NCI-H1436 treated with DMSO at 0.1 percent for 48 hours (cell line): Measurements from ENCODE around the gene TPO.
"Not testable (repeated sequence)": the region's sequence is repeated elsewhere in the genome, so short reads cannot be mapped to it uniquely, and the experiment has no call there.

Experiments used
- DNase-seq: peaks from one replicate; lab custom pipeline; 2025; lab: John Stamatoyannopoulos, UW

The TPO gene

GRCh38 chr2:1484131-1484884 lies 71.0 kb downstream of the TPO start:
- DNase-seq, result no peak

- no peak for DNase-seq
Observed at GRCh38 chr2:1486670-1487069, 73.4 kb downstream of the TPO start.

- DNase-seq, result no peak
Observed at GRCh38 chr2:1487758-1488157, 74.5 kb downstream of the TPO start.

GRCh38 chr2:1488181-1488671 lies 75.0 kb downstream of the TPO start:
- no peak for DNase-seq

DNA sequence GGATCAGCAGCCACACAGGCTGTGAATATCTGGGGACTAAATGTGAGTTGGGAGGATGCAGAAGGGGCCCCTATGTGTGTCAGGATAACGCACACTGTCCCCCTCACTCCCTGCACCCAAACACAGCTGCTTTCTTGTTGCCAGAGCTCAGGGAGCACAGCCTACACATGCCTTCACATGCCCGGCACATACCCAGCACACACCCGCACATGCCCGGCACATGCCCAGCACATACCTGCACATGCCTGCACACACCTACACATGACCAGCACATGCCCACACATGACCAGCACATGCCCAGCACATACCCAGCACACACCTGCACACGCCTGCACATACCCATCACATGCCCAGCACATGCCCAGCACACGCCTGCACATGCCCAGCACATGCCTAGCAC lies 75.6 kb downstream of the TPO start:
- no peak for DNase-seq

GRCh38 chr2:1489486-1489885 lies 76.2 kb downstream of the TPO start:
- no peak for DNase-seq

- not testable (repeated sequence) for DNase-seq
Observed at GRCh38 chr2:1490381-1490780, 77.1 kb downstream of the TPO start.

GRCh38 chr2:1491751-1492150 lies 78.5 kb downstream of the TPO start:
- DNase-seq, result no peak

DNA sequence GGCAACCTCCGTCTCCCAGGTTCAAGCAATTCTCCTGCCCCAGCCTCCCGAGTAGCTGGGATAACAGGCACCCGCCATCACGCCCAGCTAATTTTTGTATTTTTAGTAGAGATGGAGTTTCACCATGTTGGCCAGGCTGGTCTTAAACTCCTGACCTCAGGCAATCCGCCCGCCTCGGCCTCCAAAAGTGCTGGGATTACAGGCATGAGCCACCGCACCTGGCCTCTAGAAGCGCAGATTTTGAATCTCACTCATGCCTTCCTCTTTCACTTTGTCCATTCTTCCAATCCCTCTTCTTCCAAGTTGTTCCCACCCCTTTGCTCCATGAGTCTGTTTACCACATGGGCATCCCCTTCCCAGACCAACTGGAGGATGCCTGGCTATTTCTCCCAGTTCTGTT lies 79.0 kb downstream of the TPO start:
- not testable (repeated sequence) for DNase-seq

DNA sequence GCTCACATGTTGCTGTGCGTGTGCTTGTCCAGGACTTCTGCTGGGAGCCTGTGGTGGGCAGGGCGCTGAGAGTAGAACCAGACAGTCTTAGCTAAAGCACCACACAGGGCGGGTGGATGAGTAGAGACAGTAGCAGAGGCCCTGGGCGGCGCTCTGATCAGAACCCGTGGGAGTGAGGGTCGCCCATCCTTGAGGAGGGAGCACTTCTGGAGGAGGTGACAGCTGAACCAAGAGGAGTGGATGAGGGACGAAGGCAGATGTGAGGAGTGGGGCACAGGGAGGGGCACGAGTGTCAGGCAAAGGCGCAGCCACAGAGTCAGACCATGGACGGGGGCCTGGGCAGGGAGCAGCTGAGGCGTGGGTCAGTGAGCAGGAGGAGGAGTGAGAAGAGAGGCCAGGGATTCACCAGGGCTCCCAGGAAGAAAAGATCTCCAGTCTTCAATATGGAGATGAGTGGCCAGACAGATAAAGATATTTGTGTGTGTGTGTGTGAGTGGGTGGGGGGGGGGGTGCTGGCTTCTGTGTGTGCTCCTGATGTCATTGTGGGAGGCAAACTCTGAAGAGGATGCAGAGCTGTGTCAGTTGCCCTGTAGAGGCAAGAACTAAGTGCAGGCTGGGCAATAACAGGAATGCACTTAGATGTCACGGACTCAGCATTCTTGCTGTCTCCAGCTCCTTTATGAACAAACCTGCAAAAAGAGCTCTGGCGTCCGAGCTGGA lies 79.6 kb downstream of the TPO start:
- no peak for DNase-seq

DNA sequence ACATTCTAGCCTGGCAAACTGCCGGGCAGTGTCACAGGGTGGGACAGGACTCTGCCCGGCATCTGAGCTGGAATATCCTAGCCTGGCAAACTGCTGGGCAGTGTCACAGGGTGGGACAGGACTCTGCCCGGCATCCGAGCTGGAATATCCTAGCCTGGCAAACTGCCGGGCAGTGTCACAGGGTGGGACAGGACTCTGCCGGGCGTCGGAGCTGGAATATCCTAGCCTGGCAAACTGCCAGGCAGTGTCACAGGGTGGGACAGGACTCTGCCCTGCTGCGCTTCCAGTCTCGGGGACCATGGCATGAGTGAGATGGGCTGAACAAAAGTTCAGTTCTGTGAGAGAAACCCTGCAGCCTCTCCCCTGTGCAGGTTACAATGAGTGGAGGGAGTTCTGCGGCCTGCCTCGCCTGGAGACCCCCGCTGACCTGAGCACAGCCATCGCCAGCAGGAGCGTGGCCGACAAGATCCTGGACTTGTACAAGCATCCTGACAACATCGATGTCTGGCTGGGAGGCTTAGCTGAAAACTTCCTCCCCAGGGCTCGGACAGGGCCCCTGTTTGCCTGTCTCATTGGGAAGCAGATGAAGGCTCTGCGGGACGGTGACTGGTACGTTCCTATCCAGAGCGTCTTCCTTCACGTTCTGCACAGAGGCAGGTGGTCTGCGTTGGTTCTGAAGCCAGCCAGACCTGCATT lies 80.3 kb downstream of the TPO start:
- DNase-seq, result no peak

GRCh38 chr2:1494257-1494656 lies 81.0 kb downstream of the TPO start:
- no peak for DNase-seq

DNA sequence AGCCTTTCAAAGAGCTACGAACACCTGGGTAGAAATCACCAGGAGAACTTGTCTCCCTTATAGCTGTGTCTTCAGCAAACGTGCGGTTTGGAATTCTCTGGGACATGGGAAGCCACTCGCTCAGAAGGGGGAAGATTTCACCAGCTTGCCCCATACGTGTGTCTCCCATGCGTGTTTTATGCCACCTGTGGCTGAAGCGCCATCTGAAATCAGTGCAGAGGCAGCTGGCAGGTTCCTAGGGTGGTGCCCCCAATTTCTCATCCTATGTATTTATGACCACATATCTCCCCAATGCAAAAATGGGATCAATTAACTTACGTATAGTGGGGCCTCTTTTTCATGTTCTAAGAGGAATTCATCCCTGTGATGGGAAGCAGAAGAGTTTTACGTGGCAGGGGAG lies 81.6 kb downstream of the TPO start:
- DNase-seq, result no peak

GRCh38 chr2:1495676-1496358 lies 82.6 kb downstream of the TPO start:
- DNase-seq, result no peak

- no peak for DNase-seq
Observed at GRCh38 chr2:1496359-1496821, 83.1 kb downstream of the TPO start.

GRCh38 chr2:1497122-1497611 lies 83.9 kb downstream of the TPO start:
- DNase-seq, result no peak

DNA sequence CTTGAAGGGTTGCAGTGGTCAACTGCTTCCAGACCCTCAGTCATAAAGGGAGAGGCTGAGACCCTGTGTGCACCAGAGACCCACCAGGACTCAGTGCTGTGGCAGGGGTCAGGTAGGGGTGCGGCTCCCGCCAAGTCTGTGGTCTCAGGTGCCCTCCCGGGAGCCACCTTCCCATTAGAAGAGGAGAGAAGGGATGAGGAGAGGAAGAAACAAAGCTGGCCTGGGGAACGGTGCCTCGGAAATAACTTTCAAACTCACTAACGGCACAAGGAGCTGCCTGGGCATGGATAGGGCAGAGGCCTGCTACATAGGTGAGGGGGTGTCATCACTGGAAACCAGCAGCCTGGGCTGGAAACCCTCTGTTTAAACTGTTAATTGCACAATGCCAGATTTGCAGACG lies 84.9 kb downstream of the TPO start:
- DNase-seq, result no peak

GRCh38 chr2:1499033-1499795 lies 86.0 kb downstream of the TPO start:
- no peak for DNase-seq

GRCh38 chr2:1501038-1501851 lies 88.0 kb downstream of the TPO start:
- no peak for DNase-seq

GRCh38 chr2:1501991-1502390 lies 88.7 kb downstream of the TPO start:
- DNase-seq, result no peak
